Ishikawa (cell line): ENCODE data around the gene LBHD2.

Experiments used
- CEBPB ChIP-seq: IDR thresholded peaks from 2 replicates; pipeline ENCODE4 v1.6.1; 2012
- EP300 ChIP-seq: IDR thresholded peaks from 2 replicates; pipeline ENCODE4 v1.6.1; 2012; ENCODE audit warnings: borderline replicate concordance
- FOXM1 ChIP-seq: IDR thresholded peaks from 2 replicates; pipeline ENCODE4 v1.6.1; 2012; ENCODE audit warnings: low read depth, borderline replicate concordance
- REST ChIP-seq: IDR thresholded peaks from 2 replicates; pipeline ENCODE4 v1.6.1; 2012; ENCODE audit warnings: low read depth, mild to moderate bottlenecking
- TCF12 ChIP-seq: IDR thresholded peaks from 2 replicates; pipeline ENCODE4 v1.6.1; 2012; ENCODE audit warnings: low read depth
- YY1 ChIP-seq: IDR thresholded peaks from 2 replicates; pipeline ENCODE4 v1.6.1; 2012; ENCODE audit warnings: low read depth

DNA sequence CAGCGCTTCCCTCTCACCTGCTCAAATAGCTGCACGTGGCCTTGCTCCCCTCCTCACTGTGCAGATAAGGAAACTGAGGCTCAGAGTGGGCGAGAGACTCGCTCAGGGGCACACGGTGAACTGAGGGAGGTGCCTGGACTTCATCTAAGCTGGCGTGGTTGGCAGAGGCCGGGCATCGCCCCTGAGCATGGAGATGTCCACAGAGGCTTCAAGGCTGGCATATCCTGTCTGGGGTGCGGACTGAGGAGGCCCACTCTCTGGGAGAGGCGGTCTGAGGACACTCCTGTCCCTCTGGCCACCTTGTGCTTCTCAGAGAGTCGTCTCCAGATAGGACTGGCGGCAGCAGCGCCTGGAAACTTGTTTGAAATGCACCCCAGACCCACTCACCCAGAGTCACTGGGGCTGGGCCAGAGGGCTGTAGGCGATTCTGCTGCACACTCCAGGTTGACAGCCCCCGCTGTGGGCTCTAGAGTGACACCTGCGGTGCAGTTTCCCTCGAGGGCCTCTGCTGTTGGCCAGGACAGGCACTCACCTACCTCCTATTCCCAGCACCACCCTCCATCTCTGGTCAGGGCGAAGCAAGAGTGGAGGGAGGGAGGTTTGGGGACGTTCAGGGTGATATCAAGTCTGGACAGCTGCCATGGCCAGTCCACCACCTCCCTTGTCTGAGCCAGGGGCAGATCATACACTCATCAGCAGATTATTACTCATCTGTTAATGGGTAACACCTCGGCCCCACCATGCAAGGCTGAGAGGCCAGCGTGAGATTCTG is 11.2 kb upstream of the LBHD2 start:
- TF ChIP-seq EP300 (no peak), FOXM1 (no peak), TCF12 (no peak), YY1 (no peak), CEBPB (no peak), REST (no peak)
